Measurements from ENCODE around the gene CNNM1.

DNA sequence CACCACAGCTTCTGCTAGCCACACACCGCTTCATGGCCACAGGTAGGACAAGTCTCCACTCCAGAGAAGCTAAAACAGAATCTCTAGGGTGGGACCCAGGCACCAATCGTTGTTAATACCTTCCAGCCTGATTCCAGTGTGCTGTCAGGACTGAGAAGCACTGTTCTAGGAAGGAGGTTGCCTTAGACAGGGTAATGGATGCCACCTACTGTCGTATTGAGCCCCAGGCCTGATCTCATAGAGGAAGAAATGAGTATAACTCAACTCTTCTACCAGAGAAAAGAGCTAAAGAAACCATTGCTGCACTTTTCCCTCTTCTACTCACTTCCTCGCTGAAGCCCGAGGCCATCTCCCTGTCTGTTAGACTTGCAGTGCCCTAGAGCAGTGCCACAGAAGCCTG is 31.8 kb downstream of the CNNM1 start:
- no peak for TF ChIP-seq POLR2A (IDR thresholded peaks at IDR 0.05; ENCODE audit: low read depth, low read length)
- TF ChIP-seq SPI1 (IDR thresholded peaks at IDR 0.05; ENCODE audit: low read depth, low read length), result no peak
- TF ChIP-seq TAF1 (IDR thresholded peaks at IDR 0.05; ENCODE audit: low read depth, low read length), result no peak
- no peak for TF ChIP-seq POLR2AphosphoS5 (IDR thresholded peaks at IDR 0.05; ENCODE audit: low read depth, low read length)
